Cortex of kidney (tissue), 1 donor: ENCODE measurements around the gene SNX3.
A peak's percentile ranks its signal among the peaks of the same experiment; 100 is the strongest.
"Not testable (repeated sequence)": the region's sequence is repeated elsewhere in the genome, so short reads cannot be mapped to it uniquely, and the experiment has no call there.

Experiments used
- DNase-seq: peaks from one replicate; lab custom pipeline; 2025; lab: John Stamatoyannopoulos, UW

The SNX3 gene

DNA sequence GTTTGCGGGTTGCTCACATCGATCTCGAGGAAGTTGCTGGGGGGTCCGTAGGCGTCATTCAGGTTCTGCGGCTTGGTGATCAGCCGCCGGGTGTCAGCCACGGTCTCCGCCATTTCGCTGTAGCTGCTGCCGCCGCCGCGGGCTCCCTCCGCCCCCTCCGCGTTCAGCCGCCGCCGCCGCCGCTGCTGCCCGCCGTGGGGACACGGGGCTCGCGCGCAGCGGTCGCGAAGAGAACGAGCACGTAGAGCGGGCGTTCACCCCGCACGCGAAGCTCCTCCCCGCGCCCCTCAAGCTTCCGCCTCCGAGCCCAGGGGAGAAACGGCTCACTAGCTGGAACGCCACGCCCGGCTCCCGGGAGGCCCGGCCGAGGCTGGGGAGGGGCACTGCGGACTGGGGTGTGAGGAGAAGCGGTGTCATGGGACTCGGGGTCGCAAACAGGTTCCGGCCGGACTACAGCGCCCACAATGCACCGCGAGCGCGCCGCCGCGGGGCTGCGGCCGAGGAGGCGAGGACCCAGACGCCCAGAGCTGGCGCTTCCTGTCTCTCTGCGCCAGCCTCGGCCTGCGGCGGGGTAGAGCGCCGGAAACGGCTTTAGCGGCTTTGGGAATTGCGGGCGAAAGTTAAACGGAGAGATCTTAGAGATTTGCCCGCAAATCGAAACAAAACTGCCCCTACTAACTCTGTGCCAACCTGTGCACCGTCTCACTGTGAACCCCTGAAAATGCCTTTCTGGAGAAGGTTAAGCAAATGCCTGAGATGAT is at the start of gene SNX3:
Gene SNX3 (minus strand): TSS at position 232 of the 761 bp plus-strand sequence. CDS start 119 bp downstream, at position 113.
- DNase-seq = peak; percentile 85

DNA sequence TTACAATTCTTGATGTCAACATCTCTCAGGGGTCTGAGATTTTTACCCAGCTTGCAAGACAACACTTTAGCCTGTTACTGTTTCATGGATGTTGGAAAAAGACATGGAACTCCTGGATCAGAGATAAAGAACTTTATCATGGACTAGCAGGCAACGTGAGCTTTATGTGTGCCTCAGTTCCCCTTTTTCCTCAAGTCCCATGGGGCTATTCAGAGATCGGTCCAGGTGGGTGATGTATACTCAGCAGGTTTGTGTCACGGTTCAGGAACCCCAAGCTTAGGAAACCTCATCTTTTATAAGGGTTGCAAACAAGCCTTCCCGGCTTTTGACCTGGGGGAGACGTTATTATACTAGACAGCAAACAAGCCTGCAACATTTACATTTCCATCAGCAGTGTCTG is 49.0 kb upstream of the SNX3 start:
- DNase-seq = no peak

DNA sequence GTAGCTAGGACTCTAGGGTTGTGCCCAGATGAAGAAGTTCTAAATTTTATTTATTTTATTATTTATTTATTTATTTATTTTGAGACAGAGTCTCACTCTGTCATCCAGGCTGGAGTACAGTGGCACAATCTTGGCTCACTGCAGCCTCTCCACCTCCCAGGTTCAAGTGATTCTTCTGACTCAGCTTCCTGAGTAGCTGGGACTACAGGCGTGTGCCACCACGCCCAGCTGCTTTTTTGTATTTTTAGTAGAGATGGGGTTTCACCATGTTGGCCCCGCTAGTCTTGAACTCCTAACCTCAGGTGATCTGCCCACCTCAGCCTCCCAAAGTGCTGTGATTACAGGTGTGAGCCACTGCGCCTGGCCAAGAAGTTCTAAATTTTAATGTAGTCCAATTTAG is 47.8 kb upstream of the SNX3 start:
- not testable (repeated sequence) for DNase-seq

DNA sequence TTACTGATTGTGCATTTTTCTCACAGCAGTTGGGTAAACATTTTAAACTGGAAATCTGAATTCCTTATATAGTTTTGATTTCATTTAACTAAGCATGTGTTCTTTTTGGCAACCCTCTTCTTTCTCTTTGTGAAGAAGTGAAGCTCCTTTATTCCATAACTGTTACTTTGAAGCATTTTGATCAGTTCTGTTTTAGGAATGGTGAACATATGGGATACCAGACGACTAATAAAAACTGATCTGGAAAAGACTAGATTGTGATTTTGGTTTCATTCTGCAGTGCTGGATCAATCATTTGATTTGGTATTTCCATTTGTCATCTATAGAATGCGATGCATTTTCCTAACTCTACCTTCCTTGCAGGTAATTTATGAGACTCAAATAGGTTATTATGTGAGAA is 43.8 kb upstream of the SNX3 start:
- no peak for DNase-seq

DNA sequence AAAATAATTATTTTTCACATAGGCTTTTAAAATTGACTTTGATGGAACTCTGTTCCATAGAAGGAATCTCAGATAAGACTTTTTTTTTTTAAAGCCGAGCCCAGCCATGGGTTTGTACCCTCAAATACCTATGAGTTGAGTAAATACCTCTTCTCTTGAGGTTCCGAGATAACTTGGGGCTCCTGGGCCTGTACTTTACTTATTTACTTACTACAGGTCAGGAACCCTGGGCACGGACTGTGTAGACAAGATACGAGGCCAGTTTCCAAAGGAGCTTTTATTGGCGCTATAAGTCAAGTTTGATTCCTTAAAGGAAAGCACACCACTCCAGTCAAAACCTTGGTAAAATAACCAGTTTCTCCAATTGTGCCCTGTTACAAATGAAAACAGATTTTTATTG is 41.5 kb upstream of the SNX3 start:
- no peak for DNase-seq

DNA sequence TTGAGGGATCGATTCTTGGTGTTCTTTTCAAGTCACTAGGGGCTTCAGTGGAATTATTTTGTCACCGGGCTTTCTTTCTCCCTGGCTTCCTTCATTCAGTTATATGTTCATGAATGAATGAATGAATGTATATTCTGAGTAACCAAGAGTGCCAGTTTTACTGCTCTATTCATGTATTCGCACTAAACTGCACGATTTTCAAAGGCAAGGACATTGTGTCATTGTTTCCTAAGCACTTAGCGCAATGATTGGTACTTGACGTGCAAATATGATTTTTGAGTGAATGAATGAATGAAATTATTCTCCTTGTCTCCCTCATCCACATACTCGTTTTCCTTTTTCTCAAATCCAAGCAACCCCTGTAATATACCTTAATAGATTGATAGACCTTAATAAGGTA is 34.8 kb upstream of the SNX3 start:
- DNase-seq = no peak

DNA sequence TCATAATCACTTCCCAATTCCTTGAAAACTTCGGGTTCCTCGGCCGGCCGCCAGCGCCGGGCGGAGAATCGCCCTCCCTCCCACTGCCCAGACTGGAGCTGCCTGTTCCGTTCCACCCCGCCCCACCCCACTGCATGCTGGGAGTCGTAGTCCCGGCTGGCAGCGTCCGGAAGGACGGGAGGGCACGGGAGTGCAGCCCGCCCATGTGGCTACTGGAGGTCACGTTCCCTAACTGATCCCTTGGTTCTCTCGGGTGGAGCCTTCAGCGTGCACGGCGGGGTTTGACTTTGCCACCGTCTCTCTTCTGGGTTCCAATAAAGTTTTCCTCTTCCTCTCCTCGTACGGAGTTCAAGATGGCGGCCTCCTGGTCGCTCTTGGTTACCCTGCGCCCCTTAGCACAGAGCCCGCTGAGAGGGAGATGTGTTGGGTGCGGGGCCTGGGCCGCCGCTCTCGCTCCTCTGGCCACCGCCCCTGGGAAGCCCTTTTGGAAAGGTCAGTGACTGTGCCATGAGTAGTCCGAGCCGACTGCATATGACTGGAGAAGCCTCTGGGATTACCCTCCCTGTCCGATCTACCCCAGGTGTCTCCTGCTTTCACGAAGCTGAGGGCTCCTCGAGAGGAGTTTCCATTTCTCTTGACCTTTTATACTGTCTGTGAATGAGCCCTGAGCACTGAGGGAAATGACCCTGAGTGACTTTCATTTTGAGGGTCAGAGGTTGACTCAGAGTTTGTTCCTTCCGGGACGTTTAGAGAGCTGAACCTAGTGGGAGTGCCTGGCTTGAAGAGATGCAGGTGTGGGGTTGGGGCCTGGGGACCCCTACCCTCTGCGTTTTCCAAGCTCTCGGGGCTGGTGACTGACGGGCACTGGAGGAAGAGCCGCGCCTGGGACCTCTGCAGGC is 34.1 kb upstream of the SNX3 start, which contains the start of gene AFG1L:
Gene AFG1L (plus strand): TSS at position 328 of the 899 bp plus-strand sequence. CDS start 26 bp downstream, at position 354.
- DNase-seq = peak; percentile 36

DNA sequence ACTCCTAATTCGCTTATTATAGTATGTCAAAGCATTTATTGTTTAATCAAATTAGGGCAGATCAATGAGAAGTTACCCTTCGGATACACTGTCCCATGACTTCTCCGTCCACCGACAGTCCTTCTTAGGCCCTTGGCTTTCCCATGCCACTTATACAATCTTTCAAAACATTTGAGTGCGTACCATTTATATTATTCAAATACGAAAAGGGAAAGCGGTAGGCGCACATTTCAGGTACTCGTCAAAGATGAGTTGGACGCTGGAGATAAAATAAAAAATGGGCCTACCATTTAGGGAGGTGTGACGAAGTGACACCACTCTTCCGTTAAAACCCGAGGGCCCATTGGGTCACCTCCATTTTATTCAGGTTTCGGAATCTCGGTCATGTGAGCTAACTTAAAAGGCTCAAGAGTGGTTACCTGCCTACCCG is 33.5 kb upstream of the SNX3 start:
- no peak for DNase-seq

DNA sequence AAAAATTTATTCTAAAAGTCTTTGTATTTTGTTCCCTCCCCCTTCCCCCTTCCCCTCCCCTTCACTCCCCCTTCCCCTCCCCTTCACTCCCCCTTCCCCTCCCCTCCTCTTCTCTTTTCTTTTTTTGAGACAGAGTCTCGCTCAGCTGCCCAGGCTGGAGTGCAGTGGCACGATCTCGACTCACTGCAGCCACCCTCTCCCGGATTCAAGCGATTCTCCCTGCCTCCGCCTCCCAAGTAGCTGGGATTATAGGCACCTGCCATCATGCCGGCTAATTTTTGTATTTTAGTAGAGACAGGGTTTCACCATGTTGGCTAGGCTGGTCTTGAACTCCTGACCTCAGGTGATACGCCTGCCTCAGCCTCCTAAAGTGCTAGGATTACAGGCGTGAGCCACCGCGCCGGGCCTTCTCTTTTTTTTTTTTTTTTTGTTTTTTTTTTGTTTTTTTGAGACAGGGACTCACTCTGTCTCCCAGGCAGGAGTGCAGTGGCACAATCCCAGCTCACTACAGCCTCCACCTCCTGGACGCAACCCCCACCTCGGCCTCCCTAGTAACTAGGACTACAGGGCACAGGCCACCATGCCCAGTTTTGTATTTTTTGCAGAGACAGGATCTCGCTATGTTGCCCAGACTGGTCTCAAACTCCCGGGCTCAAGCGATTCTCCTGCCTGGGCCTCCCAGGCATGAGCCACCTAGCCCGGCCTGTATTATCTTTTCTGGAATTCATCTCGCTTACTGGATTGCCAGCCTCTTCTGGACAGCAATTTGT is 32.9 kb upstream of the SNX3 start:
- DNase-seq = no peak

DNA sequence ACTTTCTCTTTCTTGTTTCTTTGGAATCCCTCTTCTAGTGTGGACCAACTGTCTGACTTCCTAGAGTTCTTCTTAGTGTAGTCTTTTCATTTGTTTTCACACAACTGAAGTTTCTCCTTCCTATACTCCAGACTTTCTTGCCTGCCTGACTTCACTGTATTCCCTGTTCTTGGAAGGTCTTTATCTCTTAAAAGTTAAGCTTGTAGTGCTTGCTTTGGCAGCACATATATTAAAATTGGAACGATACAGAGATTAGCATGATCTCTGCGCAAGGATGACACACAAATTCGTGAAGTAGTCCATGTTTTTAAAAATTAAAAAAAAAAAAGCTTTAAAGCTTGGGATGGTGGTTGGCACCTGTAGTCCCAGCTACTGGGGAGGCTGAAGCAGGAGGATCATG is 31.7 kb upstream of the SNX3 start:
- not testable (repeated sequence) for DNase-seq

DNA sequence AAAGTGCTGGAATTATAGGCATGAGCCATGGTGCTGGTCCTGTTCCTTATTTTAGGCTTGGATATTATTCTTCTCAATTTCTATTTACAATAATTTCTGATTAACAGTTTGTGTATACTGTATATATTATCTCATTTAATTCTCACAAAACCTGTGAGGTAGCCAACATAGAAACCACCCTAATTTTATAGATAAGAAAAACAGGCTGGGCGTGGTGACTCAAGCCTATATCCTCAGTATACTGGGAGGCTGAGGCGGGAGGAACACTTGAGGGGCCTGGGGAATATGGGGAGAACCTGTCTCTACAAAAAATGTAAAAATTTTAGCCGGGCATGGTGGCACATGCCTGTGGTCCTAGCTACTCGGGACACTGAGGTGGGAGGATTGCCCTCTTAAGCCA is 30.3 kb upstream of the SNX3 start:
- no peak for DNase-seq

DNA sequence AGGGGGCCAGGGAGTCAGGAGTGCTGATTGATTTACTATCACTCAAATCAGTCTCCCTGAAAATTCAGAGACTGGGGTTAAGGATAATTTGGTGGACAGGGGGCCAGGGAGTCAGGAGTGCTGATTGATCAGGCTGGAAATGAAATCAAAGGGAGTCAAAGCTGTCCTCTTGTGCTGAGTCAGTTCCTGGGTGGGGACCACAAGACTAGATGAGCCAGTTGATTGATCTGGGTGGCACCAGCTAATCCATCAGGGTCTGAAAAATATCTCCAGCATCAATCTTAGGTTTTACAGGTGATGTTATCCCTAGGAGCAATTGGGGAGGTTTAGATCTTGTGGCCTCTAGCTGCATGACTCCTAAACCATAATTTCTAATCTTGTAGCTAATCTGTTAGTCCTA is 27.9 kb upstream of the SNX3 start:
- DNase-seq = no peak

DNA sequence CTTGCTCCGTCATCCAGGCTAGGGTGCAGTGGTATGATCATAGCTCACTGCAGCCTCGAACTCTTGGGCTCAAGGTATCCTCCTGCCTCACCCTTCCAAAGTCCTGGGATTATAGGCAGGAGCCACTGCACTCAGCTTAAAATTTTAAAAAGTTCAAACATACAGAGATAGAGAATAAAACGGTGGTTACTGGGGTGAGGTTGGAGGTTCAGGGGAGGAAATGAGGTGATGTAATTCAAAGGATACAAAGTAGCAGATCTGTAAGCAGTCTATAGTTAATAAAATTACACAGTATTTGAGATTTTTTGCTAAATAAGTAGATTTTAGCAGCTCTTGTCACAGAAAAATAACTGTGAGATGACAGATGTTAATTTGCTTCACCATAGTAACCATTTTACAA is 26.5 kb upstream of the SNX3 start:
- DNase-seq = no peak

DNA sequence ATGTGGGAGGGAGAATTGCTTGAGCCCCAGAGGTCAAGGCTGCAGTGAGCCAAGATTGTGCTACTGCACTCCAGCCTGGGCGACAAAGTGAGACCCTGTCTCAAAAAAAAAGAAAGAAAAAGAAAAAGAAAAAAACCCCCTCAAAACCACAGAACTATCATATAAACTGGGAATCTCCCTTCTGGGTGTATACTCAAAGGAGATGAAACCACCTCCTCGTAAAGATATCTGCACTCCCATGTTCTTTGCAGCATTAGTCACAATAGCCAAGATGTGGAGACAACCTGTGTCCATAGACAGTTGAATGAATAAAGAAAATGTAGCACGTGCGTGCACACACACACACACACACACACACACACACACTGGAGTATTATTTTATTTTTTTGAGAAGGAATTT is 25.5 kb upstream of the SNX3 start:
- no peak for DNase-seq

DNA sequence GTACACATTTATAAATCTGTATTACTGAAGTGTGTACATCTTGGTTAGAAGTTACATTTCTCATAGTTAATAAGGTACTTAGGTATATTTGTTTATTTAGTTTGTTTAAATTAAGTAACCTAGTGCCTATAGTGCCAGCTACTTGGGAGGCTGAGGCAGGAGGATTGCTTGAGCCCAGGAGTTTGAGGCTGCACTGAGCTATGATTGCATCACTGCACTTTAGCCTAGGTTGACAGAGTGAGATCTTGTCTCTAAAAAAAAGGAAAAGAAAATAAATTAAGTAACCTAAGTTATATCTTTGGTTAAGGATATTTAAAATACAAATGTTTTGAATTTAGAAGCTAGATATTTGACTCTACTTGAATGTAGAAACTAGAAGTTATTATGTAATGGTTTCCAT is 24.5 kb upstream of the SNX3 start:
- DNase-seq = no peak

DNA sequence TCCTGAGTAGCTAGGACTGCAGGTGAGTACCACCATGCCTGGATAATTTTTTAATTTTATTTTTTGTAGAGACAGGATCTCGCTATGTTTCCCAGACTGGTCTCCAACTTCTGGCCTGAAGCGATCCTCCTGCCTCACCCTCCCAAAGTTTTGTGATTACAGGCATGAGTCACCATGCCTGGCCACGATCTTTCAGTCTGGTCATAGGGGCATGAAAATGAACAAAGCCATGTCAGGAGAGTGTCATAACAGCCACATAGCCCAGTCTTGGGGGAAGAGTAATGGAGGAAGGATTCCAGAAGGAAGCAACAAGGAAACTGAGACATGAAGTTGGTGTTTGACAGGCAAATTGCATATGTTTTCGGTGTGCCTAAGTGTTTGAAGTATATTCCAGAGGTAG is 17.0 kb upstream of the SNX3 start:
- DNase-seq = no peak

DNA sequence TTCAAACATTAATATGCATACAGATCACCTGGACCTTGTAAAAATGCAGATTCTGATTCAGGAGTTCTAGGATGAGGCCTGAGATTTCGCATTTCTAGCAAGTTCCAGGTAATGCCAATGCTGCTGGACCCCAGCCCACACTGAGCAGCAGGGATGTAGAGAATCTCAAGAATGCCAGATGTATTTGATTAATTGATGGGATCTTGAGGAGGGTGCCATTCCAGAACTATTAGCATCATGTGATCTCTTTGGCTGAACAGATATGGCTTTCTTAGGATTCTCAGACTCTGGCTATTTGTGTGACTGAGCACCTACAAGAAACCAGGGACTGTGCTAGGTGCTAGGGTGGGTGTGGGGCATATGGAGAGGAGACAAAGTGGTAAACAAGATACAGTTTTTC is 16.5 kb upstream of the SNX3 start:
- DNase-seq = no peak

DNA sequence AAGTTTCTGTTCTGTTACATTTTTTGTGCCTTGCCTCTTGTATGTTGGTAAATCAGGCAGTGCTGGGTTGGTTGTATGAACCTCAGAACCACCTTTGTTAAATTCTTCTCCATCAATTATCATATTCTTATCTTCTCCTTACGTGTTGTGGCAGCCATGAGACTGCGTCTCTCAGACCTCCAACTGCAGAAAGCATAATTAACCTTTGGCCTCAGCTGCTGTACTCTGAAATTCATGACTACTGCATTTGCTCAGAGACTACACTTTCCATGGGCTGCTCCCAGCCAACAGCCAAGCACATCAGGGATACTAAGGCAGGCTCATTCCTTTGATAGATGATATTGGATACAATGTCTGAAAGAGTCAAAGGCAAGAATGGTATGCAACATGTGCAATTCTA is 15.1 kb upstream of the SNX3 start:
- no peak for DNase-seq

DNA sequence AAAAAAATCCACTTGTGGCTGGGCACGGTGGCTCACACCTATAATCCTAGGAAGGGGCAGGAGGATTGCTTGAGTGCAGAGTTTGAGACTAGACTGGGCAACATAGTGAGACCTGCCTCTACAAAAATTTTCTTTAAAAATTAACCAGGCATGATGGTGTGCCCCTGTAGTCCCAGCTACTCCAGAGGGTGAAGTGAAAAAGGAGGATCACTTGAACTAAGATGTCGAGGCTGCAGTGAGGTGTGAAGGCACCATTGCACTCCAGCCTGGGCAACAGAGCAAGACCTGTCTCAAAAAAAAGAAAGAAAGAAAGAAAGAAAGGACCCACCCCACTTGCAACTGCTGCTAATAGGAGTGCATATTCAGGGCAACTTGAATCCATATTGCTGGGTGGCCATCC is 13.7 kb upstream of the SNX3 start:
- no peak for DNase-seq

DNA sequence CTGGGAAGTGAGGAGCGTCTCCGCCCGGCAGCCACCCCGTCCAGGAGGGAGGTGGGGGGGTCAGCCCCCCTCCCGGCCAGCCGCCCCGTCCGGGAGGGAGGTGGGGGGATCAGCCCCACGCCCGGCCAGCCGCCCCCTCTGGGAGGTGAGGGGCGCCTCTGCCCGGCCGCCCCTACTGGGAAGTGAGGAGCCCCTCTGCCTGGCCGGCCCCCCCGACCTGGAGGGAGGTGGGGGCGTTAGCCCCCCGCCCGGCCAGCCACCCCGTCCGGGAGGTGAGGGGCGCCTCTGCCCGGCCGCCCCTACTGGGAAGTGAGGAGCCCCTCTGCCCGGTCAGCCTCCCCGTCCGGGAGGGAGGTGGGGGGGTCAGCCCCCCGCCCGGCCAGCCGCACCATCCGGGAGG is 9.1 kb upstream of the SNX3 start:
- not testable (repeated sequence) for DNase-seq

DNA sequence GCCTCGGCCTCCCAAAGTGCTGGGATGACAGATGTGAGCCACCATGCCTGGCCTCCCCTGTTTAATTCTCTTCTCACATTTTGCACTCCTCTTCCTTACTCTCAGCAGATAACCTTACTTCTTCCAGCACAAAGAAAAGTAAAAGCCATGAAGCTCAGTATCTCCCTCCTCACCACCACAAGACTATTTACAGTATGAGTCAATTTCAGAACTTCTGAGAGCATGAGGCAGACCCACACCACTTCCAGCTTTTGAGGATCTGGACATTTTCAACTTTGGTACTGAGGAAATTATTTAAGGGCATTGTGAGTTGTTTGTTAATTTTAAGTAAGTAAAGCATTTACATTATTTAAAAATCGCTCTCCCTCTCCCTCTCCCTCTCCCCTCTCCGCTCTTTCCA is 8.0 kb upstream of the SNX3 start:
- no peak for DNase-seq

DNA sequence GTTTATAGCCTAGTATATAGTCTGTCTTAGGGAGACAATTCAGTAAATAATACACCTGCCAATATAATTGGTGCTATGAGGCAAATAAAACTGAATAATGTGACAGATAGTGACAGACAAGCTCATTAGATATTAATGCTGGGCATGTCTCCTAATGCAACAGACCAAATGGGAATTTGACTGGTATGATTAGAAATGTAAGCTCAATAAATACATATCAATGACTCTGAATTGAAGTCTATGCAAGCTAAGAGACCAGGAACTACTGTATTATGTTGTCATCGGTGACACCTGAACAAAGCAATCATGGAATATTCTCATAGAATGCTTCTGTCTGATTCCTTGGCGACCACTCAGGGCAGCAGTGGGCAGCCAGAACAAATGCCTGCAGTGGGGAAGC is 2.5 kb upstream of the SNX3 start:
- DNase-seq = no peak
